H9 (cell line): Measurements from ENCODE around the gene DDX25. TPM values are rescaled to one million over a fixed set of nuclear protein-coding genes. Genes with fewer than 3 reads are reported as not detected.

Experiments used
- DNase-seq: peaks from one replicate; pipeline ENCODE4 v3.0.0-alpha.2; 2017
- H2AFZ ChIP-seq: one replicate; pipeline ENCODE4 v1.6.1; 2013; ENCODE audit warnings: mild to moderate bottlenecking, low read length, control low read depth, moderate library complexity
- H2AK5ac ChIP-seq: 2 replicates; pipeline ENCODE4 v1.6.1; 2013; ENCODE audit warnings: low read length, control low read depth, mixed read lengths; ENCODE audit not compliant: insufficient read length
- H2BK120ac ChIP-seq: one replicate; pipeline ENCODE4 v1.6.1; 2013; ENCODE audit warnings: low read depth, mild to moderate bottlenecking, low read length, control low read depth, inconsistent platforms; ENCODE audit not compliant: poor library complexity, severe bottlenecking
- H2BK12ac ChIP-seq: 2 replicates; pipeline ENCODE4 v1.6.1; 2013; ENCODE audit warnings: low read length, control low read depth, mixed read lengths, low read depth; ENCODE audit not compliant: insufficient read length
- H2BK15ac ChIP-seq: 2 replicates; pipeline ENCODE4 v1.6.1; 2013; ENCODE audit warnings: low read depth, low read length, control low read depth
- H2BK20ac ChIP-seq: one replicate; pipeline ENCODE4 v1.6.1; 2013; ENCODE audit warnings: low read depth, mild to moderate bottlenecking, low read length, control low read depth, inconsistent platforms; ENCODE audit not compliant: poor library complexity, severe bottlenecking
- H2BK5ac ChIP-seq: 2 replicates; pipeline ENCODE4 v1.6.1; 2013; ENCODE audit warnings: low read length, control low read depth, mixed read lengths; ENCODE audit not compliant: insufficient read length
- H3K14ac ChIP-seq: 2 replicates; pipeline ENCODE4 v1.6.1; 2013; ENCODE audit warnings: low read length, control low read depth; ENCODE audit not compliant: insufficient read depth
- H3K18ac ChIP-seq: 2 replicates; pipeline ENCODE4 v1.6.1; 2013; ENCODE audit warnings: low read depth, mild to moderate bottlenecking, mixed read lengths, low read length, control low read depth; ENCODE audit not compliant: insufficient read length
- H3K23ac ChIP-seq: 2 replicates; pipeline ENCODE4 v1.6.1; 2013; ENCODE audit warnings: low read length, control low read depth, mixed read lengths, low read depth; ENCODE audit not compliant: insufficient read length
- H3K23me2 ChIP-seq: 2 replicates; pipeline ENCODE4 v1.6.1; 2013; ENCODE audit warnings: low read depth, mild to moderate bottlenecking, mixed read lengths, low read length, control low read depth; ENCODE audit not compliant: insufficient read length, poor library complexity, severe bottlenecking
- H3K27ac ChIP-seq: 2 replicates; pipeline ENCODE4 v1.5.1; 2013; ENCODE audit warnings: low read length, control low read depth, mixed read lengths, low read depth; ENCODE audit not compliant: insufficient read length
- H3K27me3 ChIP-seq: 2 replicates; pipeline ENCODE4 v1.6.1; 2013; ENCODE audit warnings: low read length, control low read depth, inconsistent platforms; ENCODE audit not compliant: insufficient read depth
- H3K4ac ChIP-seq: 2 replicates; pipeline ENCODE4 v1.6.1; 2013; ENCODE audit warnings: low read depth, mild to moderate bottlenecking, control low read depth, inconsistent platforms, low read length, moderate library complexity
- H3K4me1 ChIP-seq: 2 replicates; pipeline ENCODE4 v1.6.1; 2013; ENCODE audit warnings: low read length, control low read depth, inconsistent platforms; ENCODE audit not compliant: insufficient read depth
- H3K4me2 ChIP-seq: 2 replicates; pipeline ENCODE4 v1.6.1; 2013; ENCODE audit warnings: low read length, control low read depth, mixed read lengths; ENCODE audit not compliant: insufficient read length, insufficient read depth
- H3K56ac ChIP-seq: 2 replicates; pipeline ENCODE4 v1.6.1; 2013; ENCODE audit warnings: low read depth, mild to moderate bottlenecking, mixed read lengths, low read length, control low read depth; ENCODE audit not compliant: insufficient read length
- H3K79me1 ChIP-seq: 2 replicates; pipeline ENCODE4 v1.6.1; 2013; ENCODE audit warnings: low read depth, mild to moderate bottlenecking, moderate library complexity, low read length, control low read depth, inconsistent platforms; ENCODE audit not compliant: insufficient read depth, poor library complexity, severe bottlenecking
- H3K79me2 ChIP-seq: 2 replicates; pipeline ENCODE4 v1.6.1; 2013; ENCODE audit warnings: low read length, control low read depth, inconsistent platforms; ENCODE audit not compliant: insufficient read depth
- H3K9ac ChIP-seq: 2 replicates; pipeline ENCODE4 v1.6.1; 2013; ENCODE audit warnings: low read length, control low read depth, mixed read lengths; ENCODE audit not compliant: insufficient read length; ENCODE audit errors: extremely low read depth
- H3K9me3 ChIP-seq: one replicate; pipeline ENCODE4 v1.6.1; 2013; ENCODE audit warnings: low read depth, low read length, inconsistent platforms; ENCODE audit not compliant: control insufficient read depth
- H3T11ph ChIP-seq: one replicate; pipeline ENCODE4 v1.6.1; 2013; ENCODE audit warnings: mild to moderate bottlenecking, low read length, control low read depth, inconsistent platforms
- H4K20me1 ChIP-seq: one replicate; pipeline ENCODE4 v1.6.1; 2013; ENCODE audit not compliant: control insufficient read depth, insufficient read length, insufficient read depth
- H4K5ac ChIP-seq: 2 replicates; pipeline ENCODE4 v1.6.1; 2013; ENCODE audit warnings: low read depth, mild to moderate bottlenecking, mixed read lengths, low read length, control low read depth; ENCODE audit not compliant: insufficient read length
- H4K8ac ChIP-seq: replicated peaks from 2 replicates; pipeline ENCODE4 v1.6.1; 2013; ENCODE audit warnings: low read length, control low read depth, mixed read lengths, low read depth; ENCODE audit not compliant: insufficient read length
- H4K91ac ChIP-seq: 2 replicates; pipeline ENCODE4 v1.6.1; 2013; ENCODE audit warnings: low read depth, mild to moderate bottlenecking, moderate library complexity, mixed read lengths, low read length, control low read depth; ENCODE audit not compliant: insufficient read length
- H3K27ac Mint-ChIP-seq, 3 experiments: 2 replicates in 2 of 3; 3 replicates in 1 of 3; pipeline ENCODE4 v1.8.0; 2020 to 2021; ENCODE audit warnings: mixed read lengths in 3 of 3, mild to moderate bottlenecking in 1 of 3, moderate library complexity in 1 of 3
- H3K27me3 Mint-ChIP-seq: 2 replicates; pipeline ENCODE4 v1.8.0; 2021; ENCODE audit warnings: low read depth, mild to moderate bottlenecking, moderate library complexity, mixed read lengths
- H3K36me3 Mint-ChIP-seq, 3 experiments: 2 replicates in 2 of 3; 3 replicates in 1 of 3; pipeline ENCODE4 v1.8.0; 2020 to 2021; ENCODE audit warnings: low read depth in 3 of 3, mixed read lengths in 3 of 3; ENCODE audit not compliant: insufficient read depth in 1 of 3
- H3K4me1 Mint-ChIP-seq, 2 experiments: 2 replicates each; pipeline ENCODE4 v1.8.0; 2020; ENCODE audit warnings: mixed read lengths in 2 of 2
- H3K4me3 Mint-ChIP-seq, 2 experiments: 2 replicates in 1 of 2; 3 replicates in 1 of 2; pipeline ENCODE4 v1.8.0; 2020 to 2021; ENCODE audit warnings: mild to moderate bottlenecking in 2 of 2, mixed read lengths in 2 of 2, moderate library complexity in 1 of 2
- H3K9me3 Mint-ChIP-seq, 2 experiments: 2 replicates in 1 of 2; 3 replicates in 1 of 2; pipeline ENCODE4 v1.8.0; 2020; ENCODE audit warnings: mild to moderate bottlenecking in 2 of 2, mixed read lengths in 2 of 2, moderate library complexity in 1 of 2
- WGBS: extraction: QIAGEN DNeasy Blood & Tissue Kit; methylation state at CpG from one replicate; pipeline ENCODE4 v1.1.7; 2013; ENCODE audit warnings: missing lambda C conversion rate, low lambda C conversion rate, mixed read lengths; ENCODE audit not compliant: insufficient read length; ENCODE audit errors: extremely low coverage; 5-methylcytosine and 5-hydroxymethylcytosine counted together
- total RNA-seq: library from RNA; stranded (reverse); gene quantifications from 2 replicates; pipeline ENCODE4 v1.2.1, GENCODE V29; 2021
- TF ChIP-seq, protein P1 (sequence below): fragments of 200-600 bp; sonication (generic); conservative IDR thresholded peaks from 3 replicates; pipeline ENCODE4 v1.8.0; 2021; ENCODE audit warnings: antibody characterized with exemption, mild to moderate bottlenecking

DDX25 gene
- total RNA-seq, 1 experiment from 2014 or later = 6.9 TPM

DNA sequence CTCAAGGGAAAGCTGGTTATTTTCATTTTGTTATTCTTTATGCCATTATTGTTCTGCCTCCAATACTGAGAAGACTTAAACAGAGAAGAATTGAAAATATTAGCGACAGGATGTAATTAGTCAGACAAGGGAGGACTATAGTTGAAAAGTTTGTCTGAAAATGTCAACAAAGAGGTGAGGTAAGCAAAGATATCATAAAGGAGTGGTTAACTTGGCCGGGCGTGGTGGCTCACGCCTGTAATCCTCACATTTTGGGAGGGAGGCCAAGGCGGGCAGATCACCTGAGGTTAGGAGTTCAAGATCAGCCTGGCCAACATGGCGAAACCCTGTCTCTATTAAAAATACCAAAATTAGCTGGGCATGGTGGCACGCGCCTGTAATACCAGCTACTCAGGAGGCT is 20.9 kb upstream of the DDX25 start:
- H3K4me1 Mint-ChIP-seq = peaks cover 0 to 3% of the 10 kb centered on the region in 2 experiments; a peak in 1 of 4 replicates
- Histone ChIP-seq H3K4me1 (no peaks in the 10 kb centered on the region), H3K14ac (no peak overlapping the region), H2AFZ (no peak overlapping the region), H3K23me2 (peaks cover 11% of the 10 kb centered on the region), H2BK12ac (no peak overlapping the region), H2BK15ac (no peak overlapping the region), H2BK5ac (no peak overlapping the region), H3K4me2 (no peak overlapping the region), H4K20me1 (no peaks in the 10 kb centered on the region), H3K9me3 (no peaks in the 10 kb centered on the region), H3K4ac (no peak overlapping the region), H3K79me2 (no peaks in the 10 kb centered on the region), H3T11ph (no peak overlapping the region), H3K23ac (no peak overlapping the region), H2BK120ac (no peak overlapping the region), H4K8ac (no peak overlapping the region), H3K27me3 (no peaks in the 10 kb centered on the region), H2AK5ac (no peak overlapping the region), H4K91ac (no peak overlapping the region), H3K18ac (no peak overlapping the region), H3K27ac (no peak overlapping the region), H3K79me1 (no peaks in the 10 kb centered on the region), H2BK20ac (no peak overlapping the region), H4K5ac (no peak overlapping the region), H3K56ac (no peak overlapping the region), H3K9ac (no peak overlapping the region)
- DNase-seq = no peak
- H3K27ac Mint-ChIP-seq = no peak overlapping the region
- H3K27me3 Mint-ChIP-seq = peaks cover 33% of the 10 kb centered on the region
- H3K9me3 Mint-ChIP-seq = peaks cover 18 to 20% of the 10 kb centered on the region in 2 experiments
- TF ChIP-seq, protein P1, sequence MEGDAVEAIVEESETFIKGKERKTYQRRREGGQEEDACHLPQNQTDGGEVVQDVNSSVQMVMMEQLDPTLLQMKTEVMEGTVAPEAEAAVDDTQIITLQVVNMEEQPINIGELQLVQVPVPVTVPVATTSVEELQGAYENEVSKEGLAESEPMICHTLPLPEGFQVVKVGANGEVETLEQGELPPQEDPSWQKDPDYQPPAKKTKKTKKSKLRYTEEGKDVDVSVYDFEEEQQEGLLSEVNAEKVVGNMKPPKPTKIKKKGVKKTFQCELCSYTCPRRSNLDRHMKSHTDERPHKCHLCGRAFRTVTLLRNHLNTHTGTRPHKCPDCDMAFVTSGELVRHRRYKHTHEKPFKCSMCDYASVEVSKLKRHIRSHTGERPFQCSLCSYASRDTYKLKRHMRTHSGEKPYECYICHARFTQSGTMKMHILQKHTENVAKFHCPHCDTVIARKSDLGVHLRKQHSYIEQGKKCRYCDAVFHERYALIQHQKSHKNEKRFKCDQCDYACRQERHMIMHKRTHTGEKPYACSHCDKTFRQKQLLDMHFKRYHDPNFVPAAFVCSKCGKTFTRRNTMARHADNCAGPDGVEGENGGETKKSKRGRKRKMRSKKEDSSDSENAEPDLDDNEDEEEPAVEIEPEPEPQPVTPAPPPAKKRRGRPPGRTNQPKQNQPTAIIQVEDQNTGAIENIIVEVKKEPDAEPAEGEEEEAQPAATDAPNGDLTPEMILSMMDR = no peak
- peaks cover 2 to 13% (median 6%) of the 10 kb centered on the region in 3 experiments for H3K36me3 Mint-ChIP-seq
- H3K4me3 Mint-ChIP-seq = no peak overlapping the region
- no CpG with 5 or more reads among the region's 8 CpGs for WGBS
